GM19240 (cell line): ENCODE data around the gene C1orf232.

Source experiments
- DNase-seq: peaks from one replicate; pipeline ENCODE4 v3.0.0; 2011; ENCODE audit warnings: low spot score; ENCODE audit not compliant: insufficient read length

Gene C1orf232

GRCh38 chr1:26168410-26169197 lies at the start of gene C1orf232:
C1orf232 (minus strand) TSS chr1:26168963; CDS start chr1:26168499, 464 bp downstream.
- DNase-seq, result no peak

- DNase-seq, result no peak
Observed at GRCh38 chr1:26215246-26215645, 46.5 kb upstream of the C1orf232 start.

DNA sequence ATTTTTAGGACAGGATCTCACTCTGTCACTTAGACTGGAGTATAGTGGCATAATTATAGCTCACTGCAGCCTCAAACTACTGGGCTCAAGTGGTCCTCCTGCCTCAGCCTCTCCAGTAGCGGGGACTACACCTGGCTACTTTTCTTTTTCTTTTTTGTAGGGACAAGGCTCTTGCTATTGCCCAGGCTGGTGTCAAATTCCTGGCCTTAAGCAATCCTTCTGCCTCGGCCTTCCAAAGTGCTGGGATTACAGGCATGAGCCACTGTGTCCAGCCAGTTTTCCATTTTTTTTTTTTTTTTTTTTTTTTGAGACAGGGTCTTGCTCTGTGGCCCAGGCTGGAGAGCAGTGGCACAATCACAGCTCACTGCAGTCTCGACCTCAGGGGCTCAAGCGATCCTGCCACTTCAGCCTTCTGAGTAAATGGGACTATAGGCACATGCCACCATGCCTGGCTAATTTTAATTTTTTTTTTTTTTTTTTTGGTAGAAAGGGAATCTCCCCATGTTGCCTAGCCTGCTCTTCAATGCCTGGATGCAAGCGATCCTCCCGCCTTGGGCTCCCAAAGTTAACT lies 44.7 kb upstream of the C1orf232 start:
- DNase-seq, result no peak

GRCh38 chr1:26212726-26213125 lies 44.0 kb upstream of the C1orf232 start:
- DNase-seq, result no peak

DNA sequence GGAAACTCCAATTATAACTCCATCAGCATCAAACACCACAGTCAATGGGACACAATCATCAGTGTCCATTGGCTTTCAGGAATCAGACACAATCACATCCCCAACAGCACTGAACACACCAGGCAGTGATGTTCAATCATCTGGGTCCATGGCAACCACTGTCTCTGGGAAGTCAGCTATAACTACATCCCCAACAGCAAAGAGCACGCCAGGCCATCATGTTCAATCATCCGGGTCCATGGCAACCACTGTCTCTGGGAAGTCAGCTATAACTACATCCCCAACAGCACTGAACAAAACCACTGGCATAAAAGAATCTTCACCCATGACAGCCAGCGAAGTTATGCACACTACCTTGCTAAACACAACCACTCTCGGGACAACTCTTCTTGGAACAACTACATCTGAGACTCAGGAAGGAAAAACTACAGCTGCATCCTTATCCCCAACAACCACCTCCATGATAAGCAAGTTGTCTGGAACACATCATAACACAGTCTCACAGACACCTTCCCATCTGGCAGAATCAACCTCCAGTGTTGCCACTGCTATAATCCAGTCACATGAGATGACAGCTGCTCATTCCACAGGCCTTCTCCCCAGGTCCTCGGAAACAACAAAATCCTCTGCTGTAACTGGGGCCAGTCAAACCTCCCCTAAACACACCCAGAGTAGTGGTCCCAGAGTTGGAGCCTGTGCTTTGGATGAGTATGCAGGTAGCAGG lies 41.5 kb upstream of the C1orf232 start:
- DNase-seq, result no peak

DNA sequence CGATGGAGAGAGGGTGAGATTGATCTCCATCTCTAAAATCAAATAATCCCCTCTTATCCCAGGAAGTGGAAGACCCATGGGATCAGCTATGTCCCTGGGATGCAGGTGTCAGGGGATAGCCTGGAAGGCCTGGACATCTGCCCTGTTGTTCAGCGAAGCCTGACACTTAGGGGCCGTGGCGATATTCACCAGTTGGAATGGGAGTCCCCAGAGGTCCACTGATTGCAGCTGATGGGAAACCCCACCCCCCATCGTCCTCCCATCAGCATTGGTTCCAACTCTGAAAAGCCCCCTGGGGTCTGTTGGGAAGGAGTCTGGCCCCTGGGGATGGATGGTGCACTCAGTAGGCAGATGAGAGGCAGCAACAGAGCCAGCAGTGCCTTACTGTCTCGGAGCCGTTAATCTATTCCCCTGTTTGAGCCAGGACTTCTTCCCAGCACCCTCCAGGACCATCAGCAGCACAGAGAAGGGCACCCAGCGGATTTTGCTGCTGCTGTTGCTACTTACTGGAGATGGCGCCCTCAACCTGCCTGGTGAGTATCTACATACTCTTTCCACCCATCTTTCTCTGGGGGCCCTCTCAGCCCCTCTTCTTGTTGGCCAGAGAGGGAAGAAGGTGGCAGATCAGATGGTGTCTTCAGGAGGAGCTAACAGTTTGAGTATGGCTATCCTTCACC lies 35.0 kb upstream of the C1orf232 start:
- DNase-seq, result no peak

DNA sequence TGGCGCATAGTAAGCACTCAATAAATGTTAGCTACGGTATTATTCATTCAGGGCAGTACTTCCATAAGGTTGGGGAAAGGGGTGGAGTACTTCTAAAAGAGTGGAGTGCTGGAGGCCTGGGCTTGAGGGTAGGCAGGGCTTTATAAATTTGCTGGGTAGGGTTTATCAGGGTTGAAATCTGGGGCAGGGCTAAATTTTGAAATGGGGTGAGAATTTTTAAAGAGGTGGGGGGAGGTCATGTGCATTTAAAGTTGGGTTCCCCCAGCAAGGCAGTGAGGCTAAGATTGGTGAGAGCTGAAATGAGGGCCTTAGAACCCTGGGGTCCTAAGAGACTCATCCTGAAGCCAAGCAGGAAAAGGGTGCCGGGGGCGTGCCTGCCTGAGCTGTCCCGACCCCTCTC lies 31.6 kb upstream of the C1orf232 start:
- no peak for DNase-seq

GRCh38 chr1:26197813-26198212 lies 29.1 kb upstream of the C1orf232 start:
- no peak for DNase-seq

GRCh38 chr1:26197301-26197700 lies 28.5 kb upstream of the C1orf232 start:
- no peak for DNase-seq

DNA sequence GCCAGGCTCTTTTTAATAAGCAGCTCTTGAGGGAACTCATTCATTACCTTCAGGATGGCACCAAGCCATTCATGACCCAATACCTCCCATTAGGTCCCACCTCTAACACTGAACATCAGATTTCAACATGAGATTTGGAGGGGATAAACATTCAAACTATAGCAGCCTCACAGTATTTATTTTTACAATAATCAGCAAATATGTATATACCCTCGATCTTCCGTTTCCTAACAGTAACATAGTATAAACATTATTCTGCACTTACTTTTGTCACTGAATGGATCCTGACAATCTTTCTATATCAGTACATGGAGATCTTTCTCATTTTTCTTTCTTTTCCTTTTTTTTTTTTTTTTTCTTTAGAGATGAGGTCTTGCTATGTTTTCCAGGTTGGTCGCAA lies 27.0 kb upstream of the C1orf232 start:
- no peak for DNase-seq

- no peak for DNase-seq
Observed at GRCh38 chr1:26191739-26192138, 23.0 kb upstream of the C1orf232 start.

DNA sequence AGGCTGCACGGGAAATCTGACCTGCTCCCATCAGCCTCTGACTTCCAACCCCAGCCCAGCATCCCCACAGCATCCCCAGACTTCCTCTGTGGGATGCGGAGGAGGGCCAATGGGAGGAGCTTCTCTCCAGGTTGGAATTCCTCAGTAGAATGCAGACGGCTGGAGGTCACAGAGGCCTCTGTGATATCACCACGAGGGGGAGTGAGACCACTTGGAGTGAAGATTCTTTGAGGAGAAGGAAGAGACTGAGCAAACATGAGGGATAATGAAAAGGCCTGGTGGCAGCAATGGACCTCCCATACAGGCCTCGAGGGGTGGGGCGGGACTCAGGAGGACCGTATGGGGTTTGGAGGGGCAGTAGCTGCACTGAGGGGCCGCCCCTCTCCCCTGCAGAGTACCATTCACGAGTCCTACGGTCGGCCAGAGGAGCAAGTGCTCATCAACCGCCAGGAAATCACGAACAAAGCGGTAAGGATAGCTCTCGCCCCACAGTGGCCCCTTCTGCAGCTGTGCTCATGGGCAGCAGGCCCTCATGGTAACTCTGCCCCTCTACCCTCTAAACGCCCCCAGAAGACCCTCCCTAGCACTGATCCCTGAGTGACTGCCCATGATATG lies 21.7 kb upstream of the C1orf232 start, which contains the start of gene CATSPER4:
CATSPER4 (plus strand) TSS at position 230 of the 615 bp plus-strand sequence; CDS start at position 256, 26 bp downstream.
- DNase-seq, result no peak

DNA sequence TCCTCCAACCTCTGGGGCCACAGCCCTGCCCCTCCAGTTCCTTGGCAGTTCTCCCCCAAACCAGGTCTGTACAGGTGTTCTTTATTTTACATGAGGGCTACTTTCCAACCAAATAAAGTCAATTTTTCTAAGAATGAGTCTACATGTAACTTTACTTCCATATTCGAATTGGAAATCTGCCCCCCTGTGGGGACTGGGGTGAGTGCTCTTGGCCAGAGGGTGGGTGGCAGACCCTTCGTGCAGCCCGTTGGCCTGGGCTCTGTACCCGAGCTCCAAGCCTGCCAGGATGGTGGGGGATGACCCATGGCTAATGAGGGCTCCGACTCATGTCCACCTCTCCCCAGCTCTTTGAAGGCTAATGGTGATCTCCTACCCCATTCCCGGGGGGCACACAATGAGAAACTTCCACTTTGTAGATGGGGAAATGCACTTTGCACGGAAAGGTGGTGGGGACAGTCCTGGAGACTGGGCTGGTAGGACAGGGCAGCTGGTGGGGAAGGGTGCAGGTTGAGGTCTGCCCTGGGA lies 21.1 kb upstream of the C1orf232 start:
- DNase-seq, result no peak

DNA sequence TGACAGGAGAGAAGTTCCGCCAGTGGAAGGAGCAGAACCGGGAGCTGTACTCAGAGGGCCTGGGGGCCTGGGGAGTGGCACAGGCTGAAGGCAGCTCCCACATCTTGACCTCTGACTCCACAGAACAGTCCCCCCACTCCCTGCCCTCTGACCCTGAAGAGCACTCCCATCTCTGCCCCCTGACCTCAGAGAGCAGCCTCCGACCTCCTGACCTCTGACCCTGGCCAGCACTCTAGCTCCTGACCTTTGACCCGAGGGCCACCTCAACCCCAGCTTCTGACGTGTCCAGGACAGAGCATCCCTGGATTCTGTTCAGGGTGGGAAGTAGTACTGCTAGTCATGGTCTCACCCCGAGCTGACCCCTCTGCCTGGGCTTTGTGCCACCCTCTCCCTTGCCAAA lies 20.6 kb upstream of the C1orf232 start:
- no peak for DNase-seq

- DNase-seq, result no peak
Observed at GRCh38 chr1:26188477-26188876, 19.7 kb upstream of the C1orf232 start.

DNA sequence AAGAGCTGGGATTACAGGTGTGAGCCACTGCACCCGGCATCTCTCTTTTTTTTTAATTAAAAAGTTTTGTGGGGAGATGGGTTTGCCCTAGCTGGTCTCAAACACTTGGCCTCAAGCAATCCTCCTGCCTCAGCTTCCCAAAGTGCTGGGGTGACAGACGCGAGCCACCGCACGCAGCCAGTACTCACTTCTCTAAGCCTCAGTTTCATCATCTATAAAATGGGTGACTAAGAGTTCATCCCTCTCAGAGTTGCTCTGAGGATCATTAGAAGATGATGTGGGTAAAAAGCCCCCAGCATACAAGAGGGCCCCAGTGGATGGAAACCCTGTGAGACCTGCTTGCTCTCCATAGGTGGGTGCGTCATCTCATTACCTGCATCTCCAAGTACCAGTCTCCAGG lies 19.1 kb upstream of the C1orf232 start:
- DNase-seq, result no peak

GRCh38 chr1:26184883-26185282 lies 16.1 kb upstream of the C1orf232 start:
- DNase-seq, result no peak

- DNase-seq, result no peak
Observed at GRCh38 chr1:26184086-26184485, 15.3 kb upstream of the C1orf232 start.

DNA sequence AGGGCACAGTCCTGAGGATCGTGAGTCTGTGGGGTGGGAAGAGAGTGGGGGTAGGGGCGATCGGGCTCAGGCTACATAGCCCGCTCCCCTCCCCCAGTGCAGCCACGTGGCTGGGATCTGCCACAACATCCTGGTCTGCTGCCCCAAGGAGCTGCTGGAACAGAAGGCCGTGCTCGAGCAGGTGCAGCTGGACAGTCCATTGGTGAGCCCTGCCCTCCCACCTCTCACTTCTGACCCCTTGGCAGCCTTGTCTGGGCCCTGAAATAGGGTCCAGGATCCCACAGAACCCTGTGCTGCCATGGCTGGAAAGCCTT lies 13.6 kb upstream of the C1orf232 start:
- no peak for DNase-seq

GRCh38 chr1:26181586-26182382 lies 13.0 kb upstream of the C1orf232 start:
- DNase-seq, result no peak
